B cell (primary cell): Measurements from ENCODE around the gene LSP1. TPM values are rescaled to one million over a fixed set of nuclear protein-coding genes. Genes with fewer than 3 reads are reported as not detected.

Source experiments
- ATAC-seq: fragments of 200-7000 bp; cut with Tn5 transposase; one replicate; pipeline ENCODE4 v1.10.0; 2021; ENCODE audit warnings: low read depth, mild to moderate bottlenecking, moderate number of reproducible peaks, moderate library complexity
- CTCF ChIA-PET: fragments of 350-600 bp; sonication (Branson Sonifier 250); formaldehyde crosslinking; loops from one replicate; lab custom pipeline; 2021; ENCODE audit warnings: antibody characterized with exemption, inconsistent platforms; lab: Charles Lee
- POLR2A ChIA-PET: fragments of 350-600 bp; sonication (Branson Sonifier 250); formaldehyde crosslinking; loops from one replicate; lab custom pipeline; 2021; ENCODE audit warnings: antibody characterized with exemption; lab: Charles Lee
- DNase-seq: peaks from one replicate; pipeline ENCODE4 v3.0.0; 2013
- H2AFZ ChIP-seq: 2 replicates; pipeline ENCODE4 v1.6.1; 2012; ENCODE audit warnings: mild to moderate bottlenecking, low read depth, low read length; ENCODE audit not compliant: insufficient read depth, poor library complexity, severe bottlenecking
- H3K27ac ChIP-seq, 2 donors: 1 replicate in 1 of 2; 2 replicates in 1 of 2; pipeline ENCODE4 v1.5.1; 2012 to 2013; ENCODE audit warnings: low read length in 2 of 2, mild to moderate bottlenecking in 2 of 2, moderate library complexity in 1 of 2
- H3K27me3 ChIP-seq, 4 experiments: fragments of 200-600 bp in 1 of 4; sonication (generic) in 1 of 4; replicated peaks in 1 of 4; 1 replicate in 2 of 4; 2 replicates in 2 of 4; pipeline versions ENCODE4 v1.6.1 to v1.7.0; 2013 to 2016; ENCODE audit warnings: low read length in 3 of 4, mild to moderate bottlenecking in 2 of 4, mixed read lengths in 1 of 4, moderate library complexity in 1 of 4; ENCODE audit not compliant: insufficient read depth in 4 of 4, control insufficient read depth in 3 of 4; ENCODE audit errors: control extremely low read depth in 1 of 4
- H3K36me3 ChIP-seq, 2 experiments: replicated peaks in 1 of 2; 1 replicate in 1 of 2; 2 replicates in 1 of 2; pipeline versions ENCODE4 v1.6.1 to v1.7.1; 2013; ENCODE audit warnings: low read length in 1 of 2; ENCODE audit not compliant: insufficient read depth in 2 of 2, control insufficient read depth in 1 of 2; ENCODE audit errors: control extremely low read depth in 1 of 2, extremely low read depth in 1 of 2
- H3K4me1 ChIP-seq, 2 donors: fragments of 200-600 bp in 1 of 2; sonication (generic) in 1 of 2; 1 replicate in 1 of 2; 2 replicates in 1 of 2; pipeline versions ENCODE4 v1.5.1 to v1.6.1; 2013 to 2017; ENCODE audit warnings: low read length in 2 of 2; ENCODE audit not compliant: control insufficient read depth in 2 of 2, insufficient read depth in 2 of 2
- H3K4me2 ChIP-seq: replicated peaks from 2 replicates; pipeline ENCODE3; 2012; ENCODE audit warnings: mild to moderate bottlenecking, low read depth, low read length; ENCODE audit not compliant: poor library complexity, severe bottlenecking
- H3K4me3 ChIP-seq, 5 experiments: fragments of 200-600 bp in 1 of 5; sonication (generic) in 1 of 5; 1 replicate in 3 of 5; 2 replicates in 2 of 5; pipeline versions ENCODE4 v1.5.1 to v1.7.0; 2011 to 2016; ENCODE audit warnings: low read length in 4 of 5, mild to moderate bottlenecking in 4 of 5, low read depth in 2 of 5, control low read depth in 1 of 5, moderate library complexity in 1 of 5; ENCODE audit not compliant: insufficient read depth in 1 of 5; ENCODE audit errors: control extremely low read depth in 1 of 5, extremely low read depth in 1 of 5
- H3K79me2 ChIP-seq: fragments of 200-600 bp; sonication (generic); one replicate; pipeline ENCODE4 v1.6.0; 2016; ENCODE audit warnings: low read length; ENCODE audit not compliant: control insufficient read depth, insufficient read depth
- H3K9ac ChIP-seq: fragments of 200-600 bp; sonication (generic); 2 replicates; pipeline ENCODE4 v1.6.1; 2017; ENCODE audit warnings: mild to moderate bottlenecking, low read length, moderate library complexity
- H3K9me3 ChIP-seq, 3 donors: one replicate each; pipeline versions ENCODE4 v1.6.1 to v1.7.1; 2013; ENCODE audit warnings: low read length in 2 of 3; ENCODE audit not compliant: control insufficient read depth in 2 of 3, insufficient read depth in 1 of 3; ENCODE audit errors: control extremely low read depth in 1 of 3
- H4K20me1 ChIP-seq: 2 replicates; pipeline ENCODE4 v1.6.0; 2012; ENCODE audit warnings: mild to moderate bottlenecking, low read length; ENCODE audit not compliant: insufficient read depth, control insufficient read depth, poor library complexity, severe bottlenecking
- H3K27ac Mint-ChIP-seq: one replicate; pipeline ENCODE4 v1.8.0; 2021; ENCODE audit warnings: mixed read lengths
- H3K27me3 Mint-ChIP-seq: one replicate; pipeline ENCODE4 v1.8.0; 2021; ENCODE audit warnings: mixed read lengths
- H3K4me1 Mint-ChIP-seq: one replicate; pipeline ENCODE4 v1.8.0; 2021; ENCODE audit warnings: mixed read lengths
- H3K4me3 Mint-ChIP-seq: one replicate; pipeline ENCODE4 v1.8.0; 2021; ENCODE audit warnings: mixed read lengths
- H3K9me3 Mint-ChIP-seq: one replicate; pipeline ENCODE4 v1.8.0; 2022; ENCODE audit warnings: mixed read lengths; ENCODE audit not compliant: insufficient read depth
- CTCF ChIP-seq: fragments of 200-600 bp; IDR thresholded peaks from one replicate; pipeline ENCODE4 v1.8.0; 2022; ENCODE audit warnings: antibody characterized with exemption, mild to moderate bottlenecking
- EZH2 ChIP-seq: IDR thresholded peaks from 2 replicates; pipeline ENCODE4 v1.6.1; 2012; ENCODE audit warnings: borderline replicate concordance, low read depth, mild to moderate bottlenecking, moderate library complexity, low read length; ENCODE audit not compliant: insufficient read depth, poor library complexity, severe bottlenecking
- WGBS: methylation state at CpG from one replicate; pipeline ENCODE4 v1.1.5; 2013; ENCODE audit warnings: missing lambda C conversion rate; ENCODE audit not compliant: insufficient coverage; 5-methylcytosine and 5-hydroxymethylcytosine counted together
- intact Hi-C: fragments of 100-400 bp; cut with micrococcal nuclease; formaldehyde crosslinking; loops from one replicate; pipeline ENCODE4 v1.10.0; 2022
- polyA plus RNA-seq: library from polyadenylated mRNA; depleted of rRNA; stranded (reverse); fragments of >200 nt; gene quantifications from 2 replicates; pipeline ENCODE4 v1.2.3, GENCODE V29; 2012
- total RNA-seq, 2 donors: library from RNA; stranded (reverse); fragments of 120-200 nt in 1 of 2; gene quantifications; 1 replicate in 1 of 2; 2 replicates in 1 of 2; pipeline versions ENCODE4 v1.2.3 to v1.2.4, GENCODE V29; 2013 to 2022

LSP1 gene
- total and polyA plus RNA-seq, 2 donors (not counting 1 experiment from before 2014, with no cell fraction given), result 249 to 446 TPM

- Mint-ChIP-seq H3K27me3 (no peaks in the 10 kb centered on the region), H3K4me1 (peaks cover 57% of the 10 kb centered on the region), H3K27ac (no peak overlapping the region), H3K4me3 (no peak overlapping the region), H3K9me3 (no peaks in the 10 kb centered on the region)
- ATAC-seq (no peak), DNase-seq (no peak)
- peaks cover 68% of the 10 kb centered on the region for H3K79me2 ChIP-seq
- H3K4me3 ChIP-seq, result no peak overlapping the region
- TF ChIP-seq CTCF, result no peak
- TF ChIP-seq EZH2, result no peak
- H4K20me1 ChIP-seq, result peaks cover 100% of the 10 kb centered on the region
- 93% methylated on average over 27 of the region's 30 CpGs for WGBS
- CTCF ChIA-PET, result interaction anchor here (0.7 to 1.1 kb wide), 2 partner anchors 23 to 36 kb away, joined by 3 read pairs; no protein-coding TSS in a partner anchor
- H3K36me3 ChIP-seq, result peaks cover 0 to 38% of the 10 kb centered on the region in 2 experiments
- H2AFZ ChIP-seq, result no peak overlapping the region
- peak overlapping the region; percentile 2 for H3K4me2 ChIP-seq
- no peak overlapping the region for H3K27ac ChIP-seq
- H3K9ac ChIP-seq, result no peak overlapping the region
- intact Hi-C loops, result no loop called here
- POLR2A ChIA-PET, result no interaction called here
- H3K9me3 ChIP-seq, result no peaks in the 10 kb centered on the region
- no peaks in the 10 kb centered on the region for H3K27me3 ChIP-seq
- H3K4me1 ChIP-seq, result peaks cover 36 to 74% of the 10 kb centered on the region in 2 donors
Measured at GRCh38 chr11:1878137-1879031, 25.5 kb downstream of the LSP1 start.
